ENCODE data around the gene DCAF5.

GRCh38 chr14:69141550-69141949 lies 11.4 kb downstream of the DCAF5 start:
- TF ChIP-seq CTCF (IDR thresholded peaks at IDR 0.05) (no peak), EP300 (IDR thresholded peaks at IDR 0.05) (no peak), POLR2A (IDR thresholded peaks at IDR 0.05) (no peak)

Measured in tibial nerve (tissue), 4 donors.